ENCODE data around the gene PKMYT1.

- no peak for TF ChIP-seq GATA2 (IDR thresholded peaks at IDR 0.05; ENCODE audit: low read depth, low read length)
- TF ChIP-seq GATA3 (IDR thresholded peaks at IDR 0.05; ENCODE audit: low read depth, low read length): no peak
Observed at GRCh38 chr16:3012246-3012645, 32.0 kb upstream of the PKMYT1 start.
